HG02571 (cell line): Measurements from ENCODE around the gene TCP1.
A peak's percentile ranks its signal among the peaks of the same experiment; 100 is the strongest.
"Not testable (repeated sequence)": the region's sequence is repeated elsewhere in the genome, so short reads cannot be mapped to it uniquely, and the experiment has no call there.

ENCODE experiments used
- ATAC-seq: cut with Tn5 transposase; IDR thresholded peaks from one replicate; pipeline ENCODE4 v1.9.1; 2021; ENCODE audit warnings: mild to moderate bottlenecking, moderate library complexity; ENCODE audit not compliant: unreplicated experiment

TCP1 gene

GRCh38 chr6:159817951-159818739 lies 28.7 kb upstream of the TCP1 start:
- no peak for ATAC-seq

- ATAC-seq, result not testable (repeated sequence)
Observed at GRCh38 chr6:159816775-159817174, 27.4 kb upstream of the TCP1 start.

- ATAC-seq, result no peak
Observed at GRCh38 chr6:159815410-159815809, 26.0 kb upstream of the TCP1 start.

- ATAC-seq, result no peak
Observed at GRCh38 chr6:159813781-159814180, 24.4 kb upstream of the TCP1 start.

GRCh38 chr6:159809149-159809548 lies 19.7 kb upstream of the TCP1 start:
- no peak for ATAC-seq

- no peak for ATAC-seq
Observed at GRCh38 chr6:159808647-159809046, 19.2 kb upstream of the TCP1 start.

- ATAC-seq, result no peak
Observed at GRCh38 chr6:159807150-159807858, 17.9 kb upstream of the TCP1 start.

- no peak for ATAC-seq
Observed at GRCh38 chr6:159806021-159806458, 16.6 kb upstream of the TCP1 start.

- ATAC-seq, result no peak
Observed at GRCh38 chr6:159805440-159806020, 16.1 kb upstream of the TCP1 start.

- ATAC-seq, result no peak
Observed at GRCh38 chr6:159804504-159804903, 15.1 kb upstream of the TCP1 start.

GRCh38 chr6:159801935-159802334 lies 12.5 kb upstream of the TCP1 start:
- ATAC-seq, result no peak

GRCh38 chr6:159800141-159800865 lies 10.9 kb upstream of the TCP1 start, which contains the start of gene PNLDC1:
TSS of gene PNLDC1 (plus strand) at chr6:159800276. CDS start at chr6:159800308, 32 bp downstream.
- no peak for ATAC-seq

GRCh38 chr6:159797554-159797953 lies 8.2 kb upstream of the TCP1 start:
- no peak for ATAC-seq

- ATAC-seq, result not testable (repeated sequence)
Observed at GRCh38 chr6:159794976-159795375, 5.6 kb upstream of the TCP1 start.

- ATAC-seq, result no peak
Observed at GRCh38 chr6:159790956-159791598, 1.7 kb upstream of the TCP1 start.

- ATAC-seq, result peak; percentile 81
Observed at GRCh38 chr6:159790149-159790955, 950 bp upstream of the TCP1 start, which contains the start of gene MRPL18. TSS of gene MRPL18 (plus strand) at chr6:159790467. CDS start at chr6:159790588, 121 bp downstream.

- no peak for ATAC-seq
Observed at GRCh38 chr6:159788753-159789376, 537 bp downstream of the TCP1 start.

- ATAC-seq, result no peak
Observed at GRCh38 chr6:159788276-159788675, 1.1 kb downstream of the TCP1 start.

GRCh38 chr6:159778542-159779103 lies 10.8 kb downstream of the TCP1 start:
- no peak for ATAC-seq
